HG02884 (cell line): Measurements from ENCODE around the gene MRPS23.

ENCODE experiments used
- ATAC-seq: cut with Tn5 transposase; IDR thresholded peaks from one replicate; pipeline ENCODE4 v1.9.1; 2021; ENCODE audit warnings: mild to moderate bottlenecking, moderate library complexity; ENCODE audit not compliant: unreplicated experiment

MRPS23 gene

GRCh38 chr17:57838857-57839570, 10.8 kb downstream of the MRPS23 start:
- ATAC-seq, result no peak

- no peak for ATAC-seq
Measured at GRCh38 chr17:57838453-57838852, 11.4 kb downstream of the MRPS23 start.

DNA sequence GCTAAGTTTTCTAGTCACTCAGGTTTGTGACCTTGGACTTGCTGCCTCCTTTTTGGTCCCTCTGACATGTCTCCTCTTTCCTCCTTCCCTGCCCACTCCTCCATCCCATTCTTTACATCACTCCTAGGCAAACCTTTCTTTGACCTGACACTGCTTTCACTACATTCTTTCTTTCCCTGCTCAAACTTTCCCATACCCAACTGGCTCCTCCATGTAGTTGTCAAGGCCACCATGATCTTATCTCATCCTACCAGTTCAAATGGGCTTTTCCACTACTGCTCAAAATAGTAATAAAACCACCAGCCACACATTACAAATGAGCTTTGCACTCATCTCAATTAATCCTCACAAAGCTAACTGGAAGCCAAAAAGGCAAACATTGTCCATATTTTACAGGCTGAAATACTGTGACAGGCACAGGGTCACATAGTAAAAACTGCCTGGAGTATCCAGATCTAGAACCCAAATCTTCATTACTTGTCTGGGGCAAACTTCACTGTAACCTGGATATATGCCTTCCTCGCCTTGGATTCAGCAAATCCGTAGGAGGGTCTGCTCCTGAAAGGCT, 14.4 kb downstream of the MRPS23 start:
- ATAC-seq, result no peak

GRCh38 chr17:57834146-57834741, 15.6 kb downstream of the MRPS23 start:
- ATAC-seq, result no peak

DNA sequence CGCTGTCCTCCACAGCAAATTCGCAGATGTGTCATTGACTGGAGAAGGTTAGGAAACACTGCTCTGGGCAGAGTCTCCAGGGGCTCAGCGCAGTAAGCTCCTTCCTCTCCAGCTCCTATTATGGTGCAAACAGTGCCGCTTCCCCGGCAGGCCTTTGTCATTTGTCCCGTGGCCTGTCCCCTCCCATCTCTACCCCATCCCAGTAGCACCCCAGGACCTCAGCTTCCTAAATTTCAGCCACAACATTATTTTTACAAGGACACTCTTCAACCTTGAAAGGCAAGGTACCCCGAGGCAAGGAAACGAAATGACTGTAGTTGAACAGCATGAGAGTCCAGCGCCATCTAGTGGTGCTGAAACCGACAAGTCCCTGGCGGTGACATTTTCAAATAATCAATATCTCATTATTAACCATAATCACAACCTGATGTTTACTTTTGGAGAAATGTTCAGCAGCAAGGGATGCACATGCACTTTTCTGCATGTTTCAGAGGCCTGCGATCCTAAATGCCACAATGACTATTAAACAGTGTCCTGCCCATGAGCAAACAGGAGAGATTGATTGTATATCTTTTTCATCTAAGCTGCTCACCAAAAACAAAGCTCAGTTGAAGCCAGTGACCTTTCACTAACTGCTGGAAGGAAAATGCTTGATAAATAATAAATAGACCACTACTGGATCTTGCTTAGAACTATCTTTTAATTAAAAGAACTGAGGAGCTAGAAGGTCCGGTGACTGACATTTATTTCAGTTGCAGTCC, 16.5 kb downstream of the MRPS23 start:
- ATAC-seq, result no peak

- ATAC-seq, result no peak
Measured at GRCh38 chr17:57832314-57833178, 17.3 kb downstream of the MRPS23 start.

DNA sequence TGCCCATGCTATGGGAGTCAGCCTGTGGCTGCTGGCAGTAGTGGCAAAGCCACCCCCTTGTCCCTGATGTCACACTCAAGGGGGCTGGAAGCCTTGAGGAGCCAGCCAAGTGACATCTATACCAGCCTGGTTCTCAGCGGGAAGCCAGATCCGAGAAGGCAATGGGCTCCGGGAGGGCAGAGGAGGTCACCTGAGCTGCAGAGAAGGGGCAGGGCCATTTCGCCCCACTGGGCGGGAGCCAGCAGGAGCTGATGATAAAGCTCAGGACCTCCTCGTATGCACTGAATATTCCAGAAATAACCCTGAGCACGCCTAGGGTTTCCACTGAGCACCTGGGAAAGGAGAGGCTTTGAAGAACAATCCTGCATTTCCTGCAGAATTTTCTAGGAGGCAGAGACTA, 19.0 kb downstream of the MRPS23 start:
- ATAC-seq, result no peak

DNA sequence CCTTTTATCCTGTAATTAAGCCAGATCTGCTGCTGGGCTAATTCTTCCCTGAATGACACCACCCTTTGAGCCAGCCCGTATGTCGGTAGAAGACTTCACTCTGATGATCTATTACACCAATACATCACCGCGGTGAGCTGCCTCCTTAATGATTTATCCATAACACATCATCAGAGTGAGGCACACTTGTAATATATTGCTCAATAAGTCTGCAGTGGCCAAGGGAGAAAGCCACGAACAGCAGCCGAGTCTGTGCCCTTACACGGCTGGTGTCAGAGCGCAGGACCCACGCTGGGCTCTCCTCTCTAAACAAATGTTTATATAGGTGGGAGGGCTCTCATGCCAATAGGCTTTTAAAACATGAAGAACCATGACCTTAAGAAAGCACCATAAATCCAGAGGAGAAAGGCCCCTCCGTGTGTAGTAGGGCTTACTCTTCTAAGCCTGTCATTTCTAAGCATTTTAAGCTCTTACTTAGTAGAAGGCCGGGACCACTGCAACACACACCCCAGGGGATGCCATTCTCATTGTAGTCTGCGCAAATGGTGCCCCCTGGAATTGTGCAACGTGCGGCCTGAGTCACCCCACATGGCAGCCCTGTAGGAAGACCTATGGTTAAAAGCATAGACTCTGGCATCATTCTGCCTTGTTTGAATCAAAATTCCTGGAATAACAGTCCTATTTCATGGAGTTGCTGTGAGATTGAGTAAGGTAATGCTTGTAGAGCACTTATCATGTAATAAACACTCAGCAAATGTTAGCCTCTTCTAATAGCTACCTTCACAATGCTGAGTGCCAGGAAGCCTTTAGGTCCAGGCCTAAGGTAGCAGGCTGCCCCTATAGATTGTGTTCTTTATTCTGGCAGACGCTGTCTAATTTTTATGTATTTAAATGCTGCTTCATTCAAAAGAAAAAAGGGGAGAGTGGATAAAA, 26.1 kb downstream of the MRPS23 start:
- ATAC-seq, result no peak

GRCh38 chr17:57819867-57820266, 30.0 kb downstream of the MRPS23 start:
- no peak for ATAC-seq

DNA sequence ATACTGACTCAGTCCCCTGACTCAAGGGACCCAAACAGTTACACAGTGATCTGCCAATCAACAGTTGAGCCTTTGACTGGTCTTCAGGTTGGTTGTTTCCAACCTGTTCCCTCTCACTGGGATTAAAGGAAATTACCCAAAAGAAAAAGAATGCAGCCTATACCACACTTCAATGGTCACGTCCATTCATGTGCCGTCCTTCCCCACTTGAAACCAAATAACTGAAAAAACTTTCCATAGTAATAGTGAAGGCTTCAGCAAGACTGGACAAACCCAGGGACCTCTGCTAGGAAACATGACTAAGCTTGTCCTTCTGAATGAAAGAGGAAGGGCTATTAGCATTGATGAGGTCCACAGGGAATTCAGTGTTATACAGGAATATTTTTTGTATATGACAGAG, 30.6 kb downstream of the MRPS23 start:
- ATAC-seq, result no peak

DNA sequence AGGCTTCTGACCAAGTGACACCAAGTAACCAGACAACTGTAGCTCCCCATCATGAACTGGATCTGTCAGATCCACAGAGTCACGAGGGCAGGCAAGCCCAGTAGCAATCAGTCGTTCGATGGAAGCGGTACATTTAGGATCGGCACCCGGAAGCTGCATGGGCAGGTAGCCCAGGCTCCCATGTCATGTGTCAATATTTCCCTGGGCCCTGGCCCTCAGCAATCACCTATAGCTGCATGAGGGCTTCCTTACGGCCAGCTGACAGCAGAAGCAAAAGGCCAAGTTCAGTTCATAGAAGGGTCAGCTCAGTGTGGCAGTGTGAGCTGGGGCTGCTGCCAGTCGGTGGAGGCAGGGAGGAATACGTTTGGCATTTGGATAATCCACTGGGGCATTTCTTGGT, 31.8 kb downstream of the MRPS23 start:
- no peak for ATAC-seq

GRCh38 chr17:57817299-57817698, 32.5 kb downstream of the MRPS23 start:
- no peak for ATAC-seq

DNA sequence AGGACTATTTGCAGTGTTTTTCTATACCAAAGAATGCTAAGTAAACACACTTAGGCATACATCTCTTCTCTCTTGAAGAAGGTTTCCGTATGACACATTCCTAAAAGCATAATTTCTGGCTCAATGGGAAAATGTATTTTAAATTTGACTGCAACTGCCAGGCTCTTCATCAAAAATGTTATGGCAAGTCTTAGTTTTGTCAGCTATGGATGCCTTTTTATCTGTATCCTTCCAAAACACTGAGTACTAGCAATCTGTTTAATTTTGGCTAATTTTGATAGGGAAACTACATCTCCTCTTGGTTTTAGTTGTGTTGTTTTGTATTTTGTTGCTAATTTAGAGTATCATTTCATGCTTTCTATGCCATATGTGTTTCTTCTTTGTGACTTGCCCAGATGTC, 35.4 kb downstream of the MRPS23 start:
- no peak for ATAC-seq

- ATAC-seq, result no peak
Measured at GRCh38 chr17:57811638-57812280, 38.1 kb downstream of the MRPS23 start.

GRCh38 chr17:57810721-57811637, 38.9 kb downstream of the MRPS23 start:
- no peak for ATAC-seq

GRCh38 chr17:57809879-57810278, 40.0 kb downstream of the MRPS23 start:
- no peak for ATAC-seq

GRCh38 chr17:57808882-57809281, 41.0 kb downstream of the MRPS23 start:
- no peak for ATAC-seq

GRCh38 chr17:57806167-57806830, 43.5 kb downstream of the MRPS23 start:
- ATAC-seq, result no peak
